Measurements from ENCODE around the gene SEPTIN7.

The SEPTIN7 gene

GRCh38 chr7:35792472-35792871 lies 8.4 kb upstream of the SEPTIN7 start:
- DNase-seq (ENCODE audit: extremely low read depth, insufficient read length) = no peak
- no peaks in the 10 kb centered on the region for H3K36me3 ChIP-seq (ENCODE audit: control insufficient read depth, insufficient read depth, low read length)
- no peaks in the 10 kb centered on the region for H3K27me3 ChIP-seq (replicated peaks; ENCODE audit: control insufficient read depth, insufficient read depth, low read length)
- TF ChIP-seq, protein P1, sequence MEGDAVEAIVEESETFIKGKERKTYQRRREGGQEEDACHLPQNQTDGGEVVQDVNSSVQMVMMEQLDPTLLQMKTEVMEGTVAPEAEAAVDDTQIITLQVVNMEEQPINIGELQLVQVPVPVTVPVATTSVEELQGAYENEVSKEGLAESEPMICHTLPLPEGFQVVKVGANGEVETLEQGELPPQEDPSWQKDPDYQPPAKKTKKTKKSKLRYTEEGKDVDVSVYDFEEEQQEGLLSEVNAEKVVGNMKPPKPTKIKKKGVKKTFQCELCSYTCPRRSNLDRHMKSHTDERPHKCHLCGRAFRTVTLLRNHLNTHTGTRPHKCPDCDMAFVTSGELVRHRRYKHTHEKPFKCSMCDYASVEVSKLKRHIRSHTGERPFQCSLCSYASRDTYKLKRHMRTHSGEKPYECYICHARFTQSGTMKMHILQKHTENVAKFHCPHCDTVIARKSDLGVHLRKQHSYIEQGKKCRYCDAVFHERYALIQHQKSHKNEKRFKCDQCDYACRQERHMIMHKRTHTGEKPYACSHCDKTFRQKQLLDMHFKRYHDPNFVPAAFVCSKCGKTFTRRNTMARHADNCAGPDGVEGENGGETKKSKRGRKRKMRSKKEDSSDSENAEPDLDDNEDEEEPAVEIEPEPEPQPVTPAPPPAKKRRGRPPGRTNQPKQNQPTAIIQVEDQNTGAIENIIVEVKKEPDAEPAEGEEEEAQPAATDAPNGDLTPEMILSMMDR (IDR thresholded peaks at IDR 0.05; ENCODE audit: insufficient read depth, low read length, poor library complexity, severe bottlenecking) = no peak
- H3K4me3 ChIP-seq (replicated peaks; ENCODE audit: low read depth, low read length) = no peak overlapping the region

- TF ChIP-seq, protein P1 (IDR thresholded peaks at IDR 0.05; ENCODE audit: insufficient read depth, low read length, poor library complexity, severe bottlenecking) = no peak
- no peaks in the 10 kb centered on the region for H3K36me3 ChIP-seq (ENCODE audit: control insufficient read depth, insufficient read depth, low read length)
- DNase-seq (ENCODE audit: extremely low read depth, insufficient read length) = no peak
Observed at GRCh38 chr7:35792873-35793489, 7.9 kb upstream of the SEPTIN7 start.

DNA sequence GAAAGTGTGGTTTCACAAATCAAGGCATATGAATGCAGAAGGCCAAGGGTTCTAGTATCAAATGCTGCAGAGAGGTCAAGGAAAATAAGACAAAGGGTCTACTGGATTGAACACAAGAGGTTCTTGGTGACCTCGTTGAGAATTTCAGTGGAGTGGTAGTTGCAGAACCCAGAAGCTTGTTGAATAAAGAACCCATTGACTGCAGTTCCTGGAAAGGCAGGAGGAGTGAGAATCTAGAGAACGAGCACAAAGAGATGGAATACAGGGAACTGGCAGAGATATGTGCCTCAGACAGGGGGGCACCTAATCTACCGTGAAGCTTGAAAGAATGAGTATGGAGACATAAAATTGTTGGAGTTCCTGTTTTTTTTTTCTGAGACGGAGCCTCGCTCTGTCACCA lies 3.5 kb upstream of the SEPTIN7 start:
- Histone ChIP-seq H3K4me3 (replicated peaks; ENCODE audit: low read depth, low read length) (no peak overlapping the region), H3K27me3 (replicated peaks; ENCODE audit: control insufficient read depth, insufficient read depth, low read length) (no peaks in the 10 kb centered on the region), H3K36me3 (ENCODE audit: control insufficient read depth, insufficient read depth, low read length) (no peaks in the 10 kb centered on the region)
- DNase-seq (ENCODE audit: extremely low read depth, insufficient read length) = no peak
- TF ChIP-seq, protein P1 (IDR thresholded peaks at IDR 0.05; ENCODE audit: insufficient read depth, low read length, poor library complexity, severe bottlenecking) = no peak

More at GRCh38 chr7:35792873-35793489, 7.9 kb upstream of the SEPTIN7 start:
- no peaks in the 10 kb centered on the region for H3K27me3 ChIP-seq (replicated peaks; ENCODE audit: control insufficient read depth, insufficient read depth, low read length)
- H3K4me3 ChIP-seq (replicated peaks; ENCODE audit: low read depth, low read length) = no peak overlapping the region

GRCh38 chr7:35799846-35800717 lies 775 bp upstream of the SEPTIN7 start:
- peak overlapping the region; percentile 96 for H3K4me3 ChIP-seq (replicated peaks; ENCODE audit: low read depth, low read length)
- DNase-seq (ENCODE audit: extremely low read depth, insufficient read length) = peak; percentile 92
- TF ChIP-seq, protein P1 (IDR thresholded peaks at IDR 0.05; ENCODE audit: insufficient read depth, low read length, poor library complexity, severe bottlenecking) = no peak

GRCh38 chr7:35801392-35802101 lies 690 bp downstream of the SEPTIN7 start:
- Histone ChIP-seq H3K36me3 (ENCODE audit: control insufficient read depth, insufficient read depth, low read length) (no peaks in the 10 kb centered on the region), H3K27me3 (replicated peaks; ENCODE audit: control insufficient read depth, insufficient read depth, low read length) (no peaks in the 10 kb centered on the region), H3K4me3 (replicated peaks; ENCODE audit: low read depth, low read length) (peak overlapping the region; percentile 96)
- TF ChIP-seq, protein P1 (IDR thresholded peaks at IDR 0.05; ENCODE audit: insufficient read depth, low read length, poor library complexity, severe bottlenecking) = peak; percentile 47
- peak; percentile 82 for DNase-seq (ENCODE audit: extremely low read depth, insufficient read length)

More at GRCh38 chr7:35799846-35800717, 775 bp upstream of the SEPTIN7 start:
- H3K36me3 ChIP-seq (ENCODE audit: control insufficient read depth, insufficient read depth, low read length) = no peaks in the 10 kb centered on the region
- H3K27me3 ChIP-seq (replicated peaks; ENCODE audit: control insufficient read depth, insufficient read depth, low read length) = no peaks in the 10 kb centered on the region

All from GM06990 (cell line).